ENCODE data around the gene CENPX.
"Not testable (repeated sequence)": the region's sequence is repeated elsewhere in the genome, so short reads cannot be mapped to it uniquely, and the experiment has no call there.

The CENPX gene

GRCh38 chr17:81998212-81998611, 24.5 kb downstream of the CENPX start:
- DNase-seq (ENCODE audit: low spot score) = no peak

- no peak for DNase-seq (ENCODE audit: low spot score)
These were observed 25.8 kb downstream of the CENPX start for GRCh38 chr17:81996757-81997441.

GRCh38 chr17:81996232-81996756, 26.4 kb downstream of the CENPX start:
- DNase-seq (ENCODE audit: low spot score) = no peak

GRCh38 chr17:81995463-81996231, 27.0 kb downstream of the CENPX start:
- DNase-seq (ENCODE audit: low spot score) = no peak

GRCh38 chr17:81994593-81995462, 27.9 kb downstream of the CENPX start:
- no peak for DNase-seq (ENCODE audit: low spot score)

- no peak for DNase-seq (ENCODE audit: low spot score)
These were observed 28.7 kb downstream of the CENPX start for GRCh38 chr17:81993729-81994592.

- no peak for DNase-seq (ENCODE audit: low spot score)
These were observed 30.2 kb downstream of the CENPX start for GRCh38 chr17:81992306-81993102.

GRCh38 chr17:81991684-81992305, 30.9 kb downstream of the CENPX start:
- DNase-seq (ENCODE audit: low spot score) = no peak

- DNase-seq (ENCODE audit: low spot score) = no peak
These were observed 31.6 kb downstream of the CENPX start for GRCh38 chr17:81990836-81991683.

- no peak for DNase-seq (ENCODE audit: low spot score)
These were observed 35.4 kb downstream of the CENPX start for GRCh38 chr17:81987161-81987770.

- no peak for DNase-seq (ENCODE audit: low spot score)
These were observed 36.1 kb downstream of the CENPX start for GRCh38 chr17:81986606-81987005.

GRCh38 chr17:81984773-81985410, 37.8 kb downstream of the CENPX start:
- DNase-seq (ENCODE audit: low spot score) = no peak

GRCh38 chr17:81983639-81984373, 38.9 kb downstream of the CENPX start:
- DNase-seq (ENCODE audit: low spot score) = no peak

- DNase-seq (ENCODE audit: low spot score) = no peak
These were observed 39.6 kb downstream of the CENPX start for GRCh38 chr17:81983011-81983638.

GRCh38 chr17:81981511-81981910, 41.2 kb downstream of the CENPX start:
- not testable (repeated sequence) for DNase-seq (ENCODE audit: low spot score)

- no peak for DNase-seq (ENCODE audit: low spot score)
These were observed 41.9 kb downstream of the CENPX start for GRCh38 chr17:81980707-81981343.

All from activated CD4-positive, alpha-beta T cell treated with anti-CD3 and anti-CD28 coated beads, Interleukin-2, Interleukin-4, amounts not matched to agents 100 ng/mL and 50 ng/mL, durations not matched to agents 16 hours and 8 hours (primary cell).